Measurements from ENCODE around the gene FAM237B.

The FAM237B gene

GRCh38 chr7:90313907-90314306 is 7.2 kb downstream of the FAM237B start:
- Histone ChIP-seq H3K27ac (ENCODE audit: low read depth, low read length) (no peak overlapping the region), H3K4me3 (ENCODE audit: low read length) (no peak overlapping the region)

GRCh38 chr7:90312745-90313144 is 8.4 kb downstream of the FAM237B start:
- H3K9me2 ChIP-seq (replicated peaks; ENCODE audit: control insufficient read depth, low read length) = no peaks in the 10 kb centered on the region
- no peak overlapping the region for H3K27ac ChIP-seq (ENCODE audit: low read depth, low read length)
- no peaks in the 10 kb centered on the region for H3F3A ChIP-seq (ENCODE audit: control insufficient read depth, insufficient read depth)
- no peak overlapping the region for H3K4me2 ChIP-seq (ENCODE audit: low read length)
- no peak overlapping the region for H3K4me3 ChIP-seq (ENCODE audit: low read length)
- no peaks in the 10 kb centered on the region for H3K79me2 ChIP-seq (ENCODE audit: control insufficient read depth, low read length)
- H3K9me3 ChIP-seq (ENCODE audit: control insufficient read depth, insufficient read depth, low read length) = no peaks in the 10 kb centered on the region
- no peaks in the 10 kb centered on the region for H3K4me1 ChIP-seq (ENCODE audit: control insufficient read depth, low read length)
- TF ChIP-seq CTCF (IDR thresholded peaks at IDR 0.05; ENCODE audit: low read depth, low read length, poor library complexity, severe bottlenecking) (peak; percentile 62), EZH2phosphoT487 (IDR thresholded peaks at IDR 0.05; ENCODE audit: borderline replicate concordance, low read length) (no peak)
- H4K20me1 ChIP-seq (ENCODE audit: control insufficient read depth, insufficient read depth, low read depth, low read length) = no peaks in the 10 kb centered on the region
- no peaks in the 10 kb centered on the region for H3K36me3 ChIP-seq (ENCODE audit: control insufficient read depth, low read length)
- peaks cover 14% of the 10 kb centered on the region; the same call in 1 of the 2 replicates for H3K27me3 ChIP-seq (ENCODE audit: control insufficient read depth, low read length)

More at GRCh38 chr7:90313907-90314306, 7.2 kb downstream of the FAM237B start:
- Histone ChIP-seq H3K4me1 (ENCODE audit: control insufficient read depth, low read length) (no peaks in the 10 kb centered on the region), H3F3A (ENCODE audit: control insufficient read depth, insufficient read depth) (no peaks in the 10 kb centered on the region), H3K36me3 (ENCODE audit: control insufficient read depth, low read length) (no peaks in the 10 kb centered on the region), H3K9me2 (replicated peaks; ENCODE audit: control insufficient read depth, low read length) (no peaks in the 10 kb centered on the region), H3K4me2 (ENCODE audit: low read length) (no peak overlapping the region), H4K20me1 (ENCODE audit: control insufficient read depth, insufficient read depth, low read depth, low read length) (no peaks in the 10 kb centered on the region), H3K9me3 (ENCODE audit: control insufficient read depth, insufficient read depth, low read length) (no peaks in the 10 kb centered on the region), H3K27me3 (ENCODE audit: control insufficient read depth, low read length) (peaks cover 11% of the 10 kb centered on the region; the same call in 1 of the 2 replicates), H3K79me2 (ENCODE audit: control insufficient read depth, low read length) (no peaks in the 10 kb centered on the region)
- TF ChIP-seq EZH2phosphoT487 (IDR thresholded peaks at IDR 0.05; ENCODE audit: borderline replicate concordance, low read length) = no peak
- TF ChIP-seq CTCF (IDR thresholded peaks at IDR 0.05; ENCODE audit: low read depth, low read length, poor library complexity, severe bottlenecking) = no peak

DNA sequence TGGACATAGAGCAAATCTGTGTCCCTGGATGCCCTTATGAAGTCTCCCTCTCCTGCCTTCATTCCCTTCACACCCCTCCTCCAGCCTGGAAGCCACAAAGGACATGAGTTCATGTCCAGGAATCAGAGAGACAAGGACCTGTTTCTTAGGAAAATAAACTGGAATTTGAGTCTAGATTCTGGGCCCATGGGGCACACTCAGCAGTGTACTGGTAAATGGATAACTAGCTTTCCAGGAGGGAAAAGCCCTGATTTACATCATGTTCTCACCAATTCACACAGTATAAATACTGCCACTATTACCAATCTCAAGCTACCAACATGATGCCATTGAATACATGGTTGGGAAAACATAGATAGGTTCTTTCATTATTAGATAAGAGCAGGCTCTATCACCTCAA is 9.9 kb downstream of the FAM237B start:
- no peaks in the 10 kb centered on the region for H3K9me3 ChIP-seq (ENCODE audit: control insufficient read depth, insufficient read depth, low read length)
- H3F3A ChIP-seq (ENCODE audit: control insufficient read depth, insufficient read depth) = no peaks in the 10 kb centered on the region
- no peaks in the 10 kb centered on the region for H3K79me2 ChIP-seq (ENCODE audit: control insufficient read depth, low read length)
- no peak overlapping the region for H3K4me3 ChIP-seq (ENCODE audit: low read length)
- no peaks in the 10 kb centered on the region for H4K20me1 ChIP-seq (ENCODE audit: control insufficient read depth, insufficient read depth, low read depth, low read length)
- H3K27me3 ChIP-seq (ENCODE audit: control insufficient read depth, low read length) = 0 out of 2 replicates have a peak, but pooled peaks cover 10% of the 10 kb centered on the region
- no peaks in the 10 kb centered on the region for H3K36me3 ChIP-seq (ENCODE audit: control insufficient read depth, low read length)
- TF ChIP-seq EZH2phosphoT487 (IDR thresholded peaks at IDR 0.05; ENCODE audit: borderline replicate concordance, low read length) = no peak
- TF ChIP-seq CTCF (IDR thresholded peaks at IDR 0.05; ENCODE audit: low read depth, low read length, poor library complexity, severe bottlenecking) = no peak
- H3K4me1 ChIP-seq (ENCODE audit: control insufficient read depth, low read length) = no peaks in the 10 kb centered on the region
- no peak overlapping the region for H3K27ac ChIP-seq (ENCODE audit: low read depth, low read length)
- no peak overlapping the region for H3K4me2 ChIP-seq (ENCODE audit: low read length)
- H3K9me2 ChIP-seq (replicated peaks; ENCODE audit: control insufficient read depth, low read length) = no peaks in the 10 kb centered on the region
